Left renal pelvis (tissue), 4 donors: Measurements from ENCODE around the gene KLHDC4. TPM values are rescaled to one million over a fixed set of nuclear protein-coding genes. Genes with fewer than 3 reads are reported as not detected.

Source experiments
- DNase-seq, 4 donors: peaks; one replicate each; pipeline ENCODE4 v3.0.0-alpha.2; 2013; ENCODE audit warnings: low read depth in 4 of 4, low spot score in 3 of 4
- polyA plus RNA-seq, 4 donors: library from polyadenylated mRNA; unstranded; fragments of 120-200 nt; gene quantifications; one replicate each; pipeline ENCODE4 v1.2.1, GENCODE V29; 2013; ENCODE audit not compliant: insufficient read length in 4 of 4

Gene KLHDC4
- polyA plus RNA-seq, 4 donors = 20.7 to 42.1 (median 24.9) TPM

GRCh38 chr16:87669672-87670071 lies 96.1 kb downstream of the KLHDC4 start:
- no peak for DNase-seq

GRCh38 chr16:87667946-87668345 lies 97.8 kb downstream of the KLHDC4 start:
- no peak for DNase-seq

- no peak for DNase-seq
These were observed 98.3 kb downstream of the KLHDC4 start for GRCh38 chr16:87667443-87667842.

GRCh38 chr16:87666919-87667318 lies 98.9 kb downstream of the KLHDC4 start:
- no peak for DNase-seq

GRCh38 chr16:87665193-87665592 lies 100.6 kb downstream of the KLHDC4 start:
- no peak for DNase-seq

- DNase-seq = no peak
These were observed 101.0 kb downstream of the KLHDC4 start for GRCh38 chr16:87664792-87665191.

- DNase-seq = no peak
These were observed 103.3 kb downstream of the KLHDC4 start for GRCh38 chr16:87662254-87663204.

- DNase-seq = peak; percentile 25 to 49 (median 34)
These were observed 104.2 kb downstream of the KLHDC4 start for GRCh38 chr16:87661561-87661960.

GRCh38 chr16:87658564-87659225 lies 107.1 kb downstream of the KLHDC4 start:
- no peak for DNase-seq

Other genes starting within 250 kb of the KLHDC4 start
- gene JPH3, start 163.5 kb downstream of the KLHDC4 start, polyA plus RNA-seq = 1 to 10 TPM in 1 of 4 donors, under 1 TPM in 3; 0.55 to 1.1 (median 0.66) TPM
- gene SLC7A5, start 103.5 kb upstream of the KLHDC4 start, polyA plus RNA-seq = 10 to 100 TPM in 1 of 4 donors, 1 to 10 TPM in 3; 4.4 to 13.0 (median 5.0) TPM
- under 1 TPM; 0.07 to 0.27 (median 0.19) TPM for gene CA5A, start 170.5 kb upstream of the KLHDC4 start, polyA plus RNA-seq
- gene BANP, start 185.4 kb upstream of the KLHDC4 start, polyA plus RNA-seq = 10 to 100 TPM; 14.9 to 29.2 (median 24.4) TPM